A549 treated with Hydrocortisone at 1 μM for 4 hours (cell line): ENCODE measurements around the gene HS6ST1. TPM values are rescaled to one million over a fixed set of nuclear protein-coding genes. Genes with fewer than 3 reads are reported as not detected.

Experiments
- total RNA-seq: library from RNA; stranded (reverse); fragments of 200-300 nt; extraction: Qiagen RNA extraction; gene quantifications from 5 replicates; pipeline ENCODE4 v1.2.3, GENCODE V29; 2022

The HS6ST1 gene, protein sequence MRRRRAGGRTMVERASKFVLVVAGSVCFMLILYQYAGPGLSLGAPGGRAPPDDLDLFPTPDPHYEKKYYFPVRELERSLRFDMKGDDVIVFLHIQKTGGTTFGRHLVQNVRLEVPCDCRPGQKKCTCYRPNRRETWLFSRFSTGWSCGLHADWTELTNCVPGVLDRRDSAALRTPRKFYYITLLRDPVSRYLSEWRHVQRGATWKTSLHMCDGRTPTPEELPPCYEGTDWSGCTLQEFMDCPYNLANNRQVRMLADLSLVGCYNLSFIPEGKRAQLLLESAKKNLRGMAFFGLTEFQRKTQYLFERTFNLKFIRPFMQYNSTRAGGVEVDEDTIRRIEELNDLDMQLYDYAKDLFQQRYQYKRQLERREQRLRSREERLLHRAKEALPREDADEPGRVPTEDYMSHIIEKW
- total RNA-seq = 11.2 to 12.4 TPM (median 12.0 TPM) in 5 replicates

DNA sequence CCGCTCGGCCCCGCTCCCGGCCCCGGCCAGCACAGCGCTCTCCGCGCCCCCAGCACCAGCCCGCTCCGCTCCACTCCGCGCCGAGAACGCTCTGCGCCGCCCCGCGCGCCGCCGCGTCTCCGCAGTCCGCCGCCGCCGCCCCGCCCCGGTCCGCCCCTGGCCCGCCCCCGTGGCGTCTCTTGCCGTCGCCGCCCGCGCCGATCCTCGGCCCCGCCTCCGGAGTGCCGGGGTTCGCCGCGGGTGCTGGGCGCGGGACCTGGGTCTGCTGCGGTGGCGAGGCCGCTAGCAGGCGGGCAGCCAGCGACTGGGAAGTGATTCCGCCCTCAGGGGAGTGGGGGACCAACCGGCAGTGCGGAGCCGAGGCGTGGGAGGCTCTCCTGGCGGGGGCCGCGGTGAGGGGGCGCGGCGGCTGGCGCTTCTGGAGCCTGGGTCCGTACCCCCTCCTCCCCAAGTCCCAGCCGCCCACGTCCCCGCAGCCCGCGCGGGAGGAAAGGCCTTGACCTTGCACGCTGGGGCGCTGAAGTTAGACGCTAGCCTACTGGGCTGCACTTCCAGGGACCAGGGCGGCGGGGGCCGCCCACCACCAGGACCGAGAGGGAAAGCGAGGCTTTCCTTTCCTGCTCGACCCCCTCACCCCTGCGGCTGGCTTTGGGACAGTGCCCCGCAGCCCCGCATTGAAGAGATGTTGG is at the start of gene HS6ST1:
Gene HS6ST1 (minus strand): TSS at position 93 of the 689 bp plus-strand sequence. CDS start 305 bp downstream, outside the sequence.

Other genes starting within 250 kb of the HS6ST1 start
- gene UGGT1, start 227.7 kb downstream of the HS6ST1 start, total RNA-seq = 16.7 to 24.3 TPM (median 21.1 TPM) in 5 replicates